ENCODE results near the gene MAVS. TPM values are rescaled to one million over a fixed set of nuclear protein-coding genes. Genes with fewer than 3 reads are reported as not detected.

The MAVS gene
- total RNA-seq, result 30.9 and 34.4 TPM in 2 replicates

GRCh38 chr20:3846740-3847428 lies at the start of gene MAVS:
MAVS (plus strand) TSS chr20:3846834; CDS start chr20:3854625, 7,791 bp downstream.

GRCh38 chr20:3820048-3820900 lies 26.4 kb upstream of the MAVS start, which contains the start of gene AP5S1:
AP5S1 (plus strand) TSS chr20:3820547; CDS start chr20:3822118, 1,571 bp downstream.

DNA sequence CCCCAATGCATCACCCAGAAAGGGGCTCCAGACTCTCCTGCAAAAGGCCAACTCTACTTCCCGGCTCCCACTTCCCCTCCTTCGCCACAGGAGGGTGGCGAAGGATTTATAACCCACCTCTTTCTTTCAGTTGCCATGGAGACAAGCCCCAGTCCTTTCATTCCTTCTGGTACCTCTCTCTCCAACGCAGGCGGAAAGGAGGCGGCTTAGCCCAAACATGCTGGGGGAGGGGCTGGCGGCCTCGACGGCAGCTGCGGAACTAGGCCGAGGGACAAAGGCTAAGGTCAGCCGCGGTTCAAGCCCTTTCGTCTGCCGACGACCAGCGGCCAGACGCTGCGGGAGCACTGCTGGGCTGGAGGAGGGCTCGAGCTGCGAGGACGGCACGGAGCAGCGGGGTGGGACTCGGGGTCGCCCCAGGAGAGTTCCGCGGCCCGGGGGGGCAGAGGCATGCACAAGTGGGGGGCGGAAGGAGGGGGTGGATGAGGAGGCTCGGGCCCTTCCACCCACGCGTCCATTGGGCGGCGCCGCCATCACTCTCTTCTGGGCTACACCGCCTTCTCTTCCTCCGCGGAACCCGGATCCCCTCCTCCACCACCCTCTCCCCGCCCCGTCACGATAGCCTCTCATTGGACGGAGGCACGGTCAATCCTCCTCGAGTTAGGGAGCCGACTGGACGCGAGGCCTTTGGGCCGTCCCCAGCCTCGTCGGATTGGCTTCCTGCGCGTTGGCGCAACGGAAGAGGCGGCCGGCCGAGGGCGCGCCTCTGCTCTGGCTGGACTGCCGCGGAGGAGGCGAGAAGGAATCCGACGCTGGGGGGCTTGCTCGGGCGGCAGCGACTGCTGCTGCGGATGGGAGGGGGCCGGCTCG lies 42.2 kb downstream of the MAVS start, which contains the start of gene PANK2:
Gene PANK2, plus strand, starts transcription at position 766 of the 867 bp plus-strand sequence.

Other genes starting within 250 kb of the MAVS start
- not detected in 2 replicates for gene GFRA4, start 183.4 kb upstream of the MAVS start, total RNA-seq
- 11.3 and 15.3 TPM in 2 replicates for gene ADAM33, start 164.8 kb upstream of the MAVS start, total RNA-seq
- not detected in 2 replicates for gene SIGLEC1, start 134.2 kb upstream of the MAVS start, total RNA-seq
- gene HSPA12B, start 114.1 kb upstream of the MAVS start, total RNA-seq, result 0.03 TPM in 1 of 2 replicates, not detected in the other
- gene ADISSP, start 79.1 kb upstream of the MAVS start, total RNA-seq, result 17.5 and 32.5 TPM in 2 replicates
- 0.13 and 0.20 TPM in 2 replicates for gene SPEF1, start 65.4 kb upstream of the MAVS start, total RNA-seq
- 101 and 113 TPM in 2 replicates for gene CENPB, start 60.1 kb upstream of the MAVS start, total RNA-seq
- 32.2 and 33.4 TPM in 2 replicates for gene CDC25B, start 50.5 kb upstream of the MAVS start, total RNA-seq
- 18.2 and 19.5 TPM in 2 replicates for gene AP5S1, start 26.3 kb upstream of the MAVS start, total RNA-seq
- 41.0 and 41.4 TPM in 2 replicates for gene PANK2, start 42.6 kb downstream of the MAVS start, total RNA-seq
- 29.1 and 34.0 TPM in 2 replicates for gene RNF24, start 168.7 kb downstream of the MAVS start, total RNA-seq

Measured in smooth muscle cell of the pulmonary artery (primary cell).